Caco-2 (cell line): ENCODE data around the gene TMEM63B. TPM values are rescaled to one million over a fixed set of nuclear protein-coding genes. Genes with fewer than 3 reads are reported as not detected.

Source experiments
- BruUV-seq: library from RNA; stranded (reverse); fragments of 400-500 nt; replicated peaks from 2 replicates; lab custom pipeline; 2021; lab: Mats Ljungman, UMichigan
- CTCF ChIA-PET: fragments of 300-600 bp; sonication (Branson Sonifier 250); formaldehyde crosslinking; loops from one replicate; lab custom pipeline; 2022; ENCODE audit warnings: antibody characterized with exemption; lab: Charles Lee
- POLR2A ChIA-PET: fragments of 300-600 bp; sonication (Branson Sonifier 250); formaldehyde crosslinking; loops from one replicate; lab custom pipeline; 2022; ENCODE audit warnings: antibody characterized with exemption; lab: Charles Lee
- DNase-seq, 2 experiments: peaks; one replicate each; pipeline versions ENCODE4 v3.0.0 to v3.0.0-alpha.2; 2020 to 2022
- H3K27me3 ChIP-seq: replicated peaks from 2 replicates; pipeline ENCODE4 v1.6.0; 2011; ENCODE audit warnings: low read length; ENCODE audit not compliant: control insufficient read depth, insufficient read depth
- H3K36me3 ChIP-seq: 2 replicates; pipeline ENCODE4 v1.5.1; 2011; ENCODE audit warnings: low read length; ENCODE audit not compliant: control insufficient read depth, insufficient read depth
- H3K4me1 ChIP-seq: fragments of 250-450 bp; sonication (Bioruptor Pico); 2 replicates; pipeline ENCODE4 v1.5.1; 2020; ENCODE audit warnings: mild to moderate bottlenecking
- H3K4me3 ChIP-seq: 2 replicates; pipeline ENCODE4 v1.5.1; 2011; ENCODE audit warnings: low read depth, mild to moderate bottlenecking, control low read depth, low read length
- H3K9me3 ChIP-seq: fragments of 250-450 bp; sonication (Bioruptor Pico); 2 replicates; pipeline ENCODE4 v1.5.1; 2020; ENCODE audit warnings: mild to moderate bottlenecking, moderate library complexity
- H3K27ac Mint-ChIP-seq: one replicate; pipeline ENCODE4 v1.8.0; 2022; ENCODE audit warnings: mixed read lengths; ENCODE audit not compliant: unreplicated experiment
- H3K27me3 Mint-ChIP-seq: one replicate; pipeline ENCODE4 v1.8.0; 2022; ENCODE audit warnings: mixed read lengths; ENCODE audit not compliant: insufficient read depth, unreplicated experiment
- H3K36me3 Mint-ChIP-seq: one replicate; pipeline ENCODE4 v1.8.0; 2022; ENCODE audit warnings: mild to moderate bottlenecking, mixed read lengths; ENCODE audit not compliant: insufficient read depth, unreplicated experiment
- H3K4me1 Mint-ChIP-seq: one replicate; pipeline ENCODE4 v1.8.0; 2022; ENCODE audit warnings: low read depth, mixed read lengths; ENCODE audit not compliant: unreplicated experiment
- H3K4me3 Mint-ChIP-seq: one replicate; pipeline ENCODE4 v1.8.0; 2022; ENCODE audit warnings: mild to moderate bottlenecking, moderate library complexity, mixed read lengths; ENCODE audit not compliant: unreplicated experiment
- H3K9me3 Mint-ChIP-seq: one replicate; pipeline ENCODE4 v1.8.0; 2022; ENCODE audit warnings: mixed read lengths; ENCODE audit not compliant: unreplicated experiment
- intact Hi-C: fragments of 100-400 bp; cut with micrococcal nuclease; formaldehyde crosslinking; loops from one replicate; pipeline ENCODE4 v1.10.0; 2022; ENCODE audit not compliant: unreplicated experiment
- total RNA-seq: library from RNA; stranded (reverse); gene quantifications from 2 replicates; pipeline ENCODE4 v1.2.3, GENCODE V29; 2022
- TF ChIP-seq, protein P1 (sequence below), 2 experiments: fragments of 200-600 bp in 1 of 2; IDR thresholded peaks; 1 replicate in 1 of 2; 2 replicates in 1 of 2; pipeline versions ENCODE4 v1.5.1 to v1.8.0; 2011 to 2022; ENCODE audit warnings: antibody characterized with exemption in 1 of 2, control low read depth in 1 of 2, inconsistent platforms in 1 of 2, low read depth in 1 of 2, low read length in 1 of 2, mild to moderate bottlenecking in 1 of 2, moderate library complexity in 1 of 2; ENCODE audit not compliant: insufficient read depth in 1 of 2, severe bottlenecking in 1 of 2, unreplicated experiment in 1 of 2

Gene TMEM63B
- total RNA-seq, 1 experiment from 2014 or later: 28.2 TPM

DNA sequence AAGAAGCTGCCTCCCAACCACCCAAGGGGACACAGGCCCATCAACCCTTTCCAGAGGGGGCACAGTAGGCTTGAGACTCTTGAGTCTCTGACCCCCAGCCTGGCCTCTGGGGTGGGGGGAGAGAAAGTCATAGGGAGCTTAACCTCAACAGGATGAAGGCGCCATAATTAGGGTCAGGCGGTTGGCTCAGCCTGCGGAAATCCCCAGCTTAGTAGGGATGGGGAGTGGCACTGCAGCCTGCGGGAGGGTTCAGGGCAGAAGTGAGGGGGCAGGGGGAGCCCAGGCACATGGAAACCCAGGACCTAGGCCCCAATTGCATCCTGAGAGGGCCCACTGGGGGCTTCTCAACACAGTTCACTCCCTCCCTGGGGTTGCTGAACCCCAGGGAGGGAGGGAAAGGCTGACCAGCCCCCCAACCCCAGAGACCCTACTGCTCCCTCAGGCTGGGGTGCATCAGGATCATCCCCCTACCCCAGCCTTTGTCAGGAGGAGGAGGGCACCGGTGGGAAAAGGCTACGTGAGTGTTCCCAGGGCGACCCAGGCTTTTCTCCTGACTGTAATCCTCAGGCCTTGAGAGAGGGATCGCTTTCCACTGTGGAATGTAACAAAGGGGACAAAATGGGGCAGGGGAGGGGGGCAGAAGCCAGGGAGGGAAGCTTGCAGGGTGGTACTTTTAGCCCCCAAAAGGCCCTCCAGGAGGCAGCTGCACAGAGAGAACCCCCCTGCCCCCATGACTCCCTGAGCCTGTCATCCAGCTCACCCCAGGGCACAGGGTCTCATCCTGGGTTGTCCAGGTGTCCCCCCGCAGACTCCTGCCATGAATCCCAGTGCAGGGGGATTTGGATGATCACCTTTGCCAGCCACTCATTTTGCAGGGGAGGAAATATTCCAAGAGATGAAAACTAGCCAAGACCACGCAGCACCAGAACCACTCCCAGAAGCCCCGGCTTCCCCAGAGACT lies 46.5 kb upstream of the TMEM63B start:
- Histone ChIP-seq H3K36me3 (no peaks in the 10 kb centered on the region), H3K4me3 (no peak overlapping the region), H3K4me1 (no peaks in the 10 kb centered on the region), H3K9me3 (no peaks in the 10 kb centered on the region), H3K27me3 (no peaks in the 10 kb centered on the region)
- no TSS peak for BruUV-seq
- intact Hi-C loops: no loop called here
- peaks cover 7% of the 10 kb centered on the region for H3K4me1 Mint-ChIP-seq
- ChIA-PET CTCF (no interaction called here), POLR2A (no interaction called here)
- H3K9me3 Mint-ChIP-seq: no peaks in the 10 kb centered on the region
- H3K4me3 Mint-ChIP-seq: no peak overlapping the region
- no peaks in the 10 kb centered on the region for H3K36me3 Mint-ChIP-seq
- H3K27me3 Mint-ChIP-seq: no peaks in the 10 kb centered on the region
- no peak overlapping the region for H3K27ac Mint-ChIP-seq
- DNase-seq: no peak
- TF ChIP-seq, protein P1, sequence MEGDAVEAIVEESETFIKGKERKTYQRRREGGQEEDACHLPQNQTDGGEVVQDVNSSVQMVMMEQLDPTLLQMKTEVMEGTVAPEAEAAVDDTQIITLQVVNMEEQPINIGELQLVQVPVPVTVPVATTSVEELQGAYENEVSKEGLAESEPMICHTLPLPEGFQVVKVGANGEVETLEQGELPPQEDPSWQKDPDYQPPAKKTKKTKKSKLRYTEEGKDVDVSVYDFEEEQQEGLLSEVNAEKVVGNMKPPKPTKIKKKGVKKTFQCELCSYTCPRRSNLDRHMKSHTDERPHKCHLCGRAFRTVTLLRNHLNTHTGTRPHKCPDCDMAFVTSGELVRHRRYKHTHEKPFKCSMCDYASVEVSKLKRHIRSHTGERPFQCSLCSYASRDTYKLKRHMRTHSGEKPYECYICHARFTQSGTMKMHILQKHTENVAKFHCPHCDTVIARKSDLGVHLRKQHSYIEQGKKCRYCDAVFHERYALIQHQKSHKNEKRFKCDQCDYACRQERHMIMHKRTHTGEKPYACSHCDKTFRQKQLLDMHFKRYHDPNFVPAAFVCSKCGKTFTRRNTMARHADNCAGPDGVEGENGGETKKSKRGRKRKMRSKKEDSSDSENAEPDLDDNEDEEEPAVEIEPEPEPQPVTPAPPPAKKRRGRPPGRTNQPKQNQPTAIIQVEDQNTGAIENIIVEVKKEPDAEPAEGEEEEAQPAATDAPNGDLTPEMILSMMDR (IDR thresholded peaks at IDR 0.05; ENCODE audit: insufficient read depth in 1 of 2, low read depth in 1 of 2, low read length in 1 of 2, severe bottlenecking in 1 of 2, unreplicated experiment in 1 of 2): no peak

- ChIA-PET CTCF (no interaction called here), POLR2A (no interaction called here)
- BruUV-seq: no TSS peak
- Mint-ChIP-seq H3K9me3 (no peaks in the 10 kb centered on the region), H3K4me3 (no peak overlapping the region), H3K36me3 (no peaks in the 10 kb centered on the region), H3K4me1 (peaks cover 7% of the 10 kb centered on the region), H3K27ac (no peak overlapping the region), H3K27me3 (no peaks in the 10 kb centered on the region)
- TF ChIP-seq, protein P1 (IDR thresholded peaks at IDR 0.05; ENCODE audit: insufficient read depth in 1 of 2, low read depth in 1 of 2, low read length in 1 of 2, severe bottlenecking in 1 of 2, unreplicated experiment in 1 of 2): no peak
- no peaks in the 10 kb centered on the region for H3K36me3 ChIP-seq
- intact Hi-C loops: no loop called here
- H3K9me3 ChIP-seq: no peaks in the 10 kb centered on the region
- no peaks in the 10 kb centered on the region for H3K4me1 ChIP-seq
- no peak overlapping the region for H3K4me3 ChIP-seq
- no peak for DNase-seq
- no peaks in the 10 kb centered on the region for H3K27me3 ChIP-seq
These were observed 45.6 kb upstream of the TMEM63B start for GRCh38 chr6:44081753-44082152.

DNA sequence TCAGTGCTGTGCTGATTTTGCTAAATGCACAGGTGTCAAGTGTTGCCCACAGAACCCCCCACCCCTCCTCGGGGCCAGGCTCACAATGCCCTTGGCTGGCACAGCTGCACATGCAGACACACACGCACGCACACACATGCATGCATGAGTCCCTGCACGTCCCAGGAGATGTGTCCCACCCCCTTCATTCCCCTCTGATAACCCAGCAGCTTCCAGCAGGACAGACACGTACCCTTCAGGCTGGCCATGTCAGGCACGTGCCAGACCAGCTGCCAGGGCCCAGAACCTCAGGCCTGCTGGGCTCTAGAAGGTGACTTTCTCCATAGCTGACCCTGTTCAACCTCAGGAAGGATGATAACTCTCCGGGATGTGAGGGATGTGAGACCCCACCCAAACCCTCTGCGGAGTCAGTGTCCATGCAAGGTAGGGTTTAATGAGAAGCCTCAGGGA lies 44.5 kb upstream of the TMEM63B start:
- CTCF ChIA-PET: interaction anchor here (0.6 kb wide), 1 partner anchor 95 kb away, joined by 4 read pairs; no protein-coding TSS in a partner anchor
- Histone ChIP-seq H3K36me3 (no peaks in the 10 kb centered on the region), H3K9me3 (no peaks in the 10 kb centered on the region), H3K4me1 (no peaks in the 10 kb centered on the region), H3K4me3 (no peak overlapping the region), H3K27me3 (no peaks in the 10 kb centered on the region)
- H3K4me1 Mint-ChIP-seq: peaks cover 7% of the 10 kb centered on the region
- POLR2A ChIA-PET: no interaction called here
- intact Hi-C loops: no loop called here
- no peak overlapping the region for H3K27ac Mint-ChIP-seq
- TF ChIP-seq, protein P1 (IDR thresholded peaks at IDR 0.05; ENCODE audit: insufficient read depth in 1 of 2, low read depth in 1 of 2, low read length in 1 of 2, severe bottlenecking in 1 of 2, unreplicated experiment in 1 of 2): no peak
- H3K9me3 Mint-ChIP-seq: no peaks in the 10 kb centered on the region
- no TSS peak for BruUV-seq
- H3K27me3 Mint-ChIP-seq: no peaks in the 10 kb centered on the region
- DNase-seq: no peak
- no peak overlapping the region for H3K4me3 Mint-ChIP-seq
- H3K36me3 Mint-ChIP-seq: no peaks in the 10 kb centered on the region
